GM18520 (cell line): ENCODE data around the gene ALDH16A1.

Source experiments
- ATAC-seq: cut with Tn5 transposase; IDR thresholded peaks from one replicate; pipeline ENCODE4 v1.9.1; 2021; ENCODE audit not compliant: unreplicated experiment

ALDH16A1 gene

GRCh38 chr19:49487277-49488045 lies 34.4 kb downstream of the ALDH16A1 start, which contains the start of gene RPL13A:
Gene RPL13A (plus strand): TSS chr19:49487608. CDS start chr19:49487630, 22 bp downstream.
- ATAC-seq, result peak; percentile 85

GRCh38 chr19:49488046-49488862 lies 35.2 kb downstream of the ALDH16A1 start:
- no peak for ATAC-seq

- no peak for ATAC-seq
Measured at GRCh38 chr19:49488863-49489537, 36.0 kb downstream of the ALDH16A1 start.

- no peak for ATAC-seq
Measured at GRCh38 chr19:49489601-49490167, 36.7 kb downstream of the ALDH16A1 start.

- ATAC-seq, result no peak
Measured at GRCh38 chr19:49490287-49491029, 37.4 kb downstream of the ALDH16A1 start.

- ATAC-seq, result no peak
Measured at GRCh38 chr19:49491030-49491803, 38.2 kb downstream of the ALDH16A1 start.

- ATAC-seq, result no peak
Measured at GRCh38 chr19:49491804-49492572, 39.0 kb downstream of the ALDH16A1 start.

GRCh38 chr19:49492573-49493405 lies 39.8 kb downstream of the ALDH16A1 start:
- ATAC-seq, result no peak

- no peak for ATAC-seq
Measured at GRCh38 chr19:49496574-49497008, 43.6 kb downstream of the ALDH16A1 start.

GRCh38 chr19:49497047-49497788 lies 44.2 kb downstream of the ALDH16A1 start:
- no peak for ATAC-seq

GRCh38 chr19:49497789-49498103 lies 44.7 kb downstream of the ALDH16A1 start:
- no peak for ATAC-seq

GRCh38 chr19:49498475-49498874 lies 45.5 kb downstream of the ALDH16A1 start:
- ATAC-seq, result no peak

- no peak for ATAC-seq
Measured at GRCh38 chr19:49499030-49499670, 46.1 kb downstream of the ALDH16A1 start.

- no peak for ATAC-seq
Measured at GRCh38 chr19:49502866-49503581, 50.0 kb downstream of the ALDH16A1 start.

GRCh38 chr19:49503582-49503962 lies 50.5 kb downstream of the ALDH16A1 start:
- ATAC-seq, result no peak

- ATAC-seq, result no peak
Measured at GRCh38 chr19:49506575-49507105, 53.6 kb downstream of the ALDH16A1 start.
